K562 (cell line): ENCODE results near the gene USP49. TPM values are rescaled to one million over a fixed set of nuclear protein-coding genes. Genes with fewer than 3 reads are reported as not detected.

ENCODE experiments used
- ATAC-seq: fragments of 200-7000 bp; cut with Tn5 transposase; 3 replicates; pipeline ENCODE4 v1.9.1; 2020; ENCODE audit warnings: moderate library complexity
- Bru-seq: library from RNA; stranded (reverse); fragments of 400-500 nt; gene quantifications from one replicate; lab custom pipeline; 2021; lab: Mats Ljungman, UMichigan
- BruChase-seq, 2 experiments: library from RNA; stranded (reverse); fragments of 400-500 nt; gene quantifications; one replicate each; lab custom pipeline; 2021; lab: Mats Ljungman, UMichigan
- BruUV-seq: library from RNA; stranded (reverse); fragments of 400-500 nt; replicated peaks from 2 replicates; lab custom pipeline; 2021; lab: Mats Ljungman, UMichigan
- CTCF ChIA-PET: fragments of 300-600 bp; formaldehyde crosslinking; extraction: SDS; loops from one replicate; lab custom pipeline; 2021; ENCODE audit warnings: low intra/inter-chr PET ratio; lab: Yijun Ruan, JAX
- POLR2A ChIA-PET: fragments of 300-600, 350-650 bp; sonication (Branson Sonifier 250); formaldehyde crosslinking; extraction: SDS; loops from one replicate; lab custom pipeline; 2021; ENCODE audit warnings: antibody characterized with exemption, inconsistent platforms; lab: Yijun Ruan, JAX
- DNase-seq, 4 experiments: peaks; one replicate each; pipeline versions ENCODE4 v3.0.0 to v3.0.0-alpha.2; 2011 to 2018; ENCODE audit warnings: low spot score in 3 of 4, mixed read lengths in 3 of 4; ENCODE audit errors: extremely low read depth in 1 of 4
- FAIRE-seq: peaks from 2 replicates; lab custom pipeline; 2011; peaks lifted over from hg19 to GRCh38; lab: Jason Lieb, UNC
- H2AFZ ChIP-seq: 2 replicates; pipeline ENCODE4 v1.6.0; 2011; ENCODE audit warnings: low read depth, low read length, control low read depth, inconsistent platforms
- H3K27ac ChIP-seq: fragments of 200-600 bp; 3 replicates; pipeline ENCODE4 v1.8.0; 2011; ENCODE audit warnings: low read depth, mild to moderate bottlenecking, control low read depth, inconsistent platforms, low read length, moderate library complexity, mixed read lengths; ENCODE audit errors: extremely low read depth
- H3K27me3 ChIP-seq, 2 experiments: fragments of 300-600 bp in 1 of 2; 2 replicates in 1 of 2; 3 replicates in 1 of 2; pipeline versions ENCODE4 v1.6.0 to v1.8.0; 2011; ENCODE audit warnings: inconsistent platforms in 2 of 2, low read length in 2 of 2, mild to moderate bottlenecking in 1 of 2, mixed read lengths in 1 of 2, moderate library complexity in 1 of 2; ENCODE audit not compliant: control insufficient read depth in 2 of 2, insufficient read depth in 2 of 2
- H3K36me3 ChIP-seq: fragments of 300-600 bp; 3 replicates; pipeline ENCODE4 v1.8.0; 2011; ENCODE audit warnings: mild to moderate bottlenecking, low read length, inconsistent platforms; ENCODE audit not compliant: control insufficient read depth, insufficient read depth
- H3K4me1 ChIP-seq, 2 experiments: fragments of 200-600 bp in 1 of 2; replicated peaks in 1 of 2; 2 replicates in 1 of 2; 3 replicates in 1 of 2; pipeline versions ENCODE4 v1.5.1 to v1.8.0; 2011; ENCODE audit warnings: inconsistent platforms in 2 of 2, low read length in 2 of 2, mild to moderate bottlenecking in 1 of 2, mixed read lengths in 1 of 2, moderate library complexity in 1 of 2; ENCODE audit not compliant: control insufficient read depth in 2 of 2, insufficient read depth in 2 of 2
- H3K4me2 ChIP-seq: 2 replicates; pipeline ENCODE4 v1.6.1; 2011; ENCODE audit warnings: low read length, control low read depth, inconsistent platforms, mixed read lengths; ENCODE audit not compliant: insufficient read depth
- H3K4me3 ChIP-seq: fragments of 200-600 bp; sonication (generic), shearing (Covaris generic); 2 replicates; pipeline ENCODE4 v1.5.1; 2016; ENCODE audit warnings: control low read depth, inconsistent platforms
- H3K79me2 ChIP-seq: fragments of 200-600 bp; 3 replicates; pipeline ENCODE4 v1.8.0; 2011; ENCODE audit warnings: low read length, inconsistent platforms; ENCODE audit not compliant: control insufficient read depth, insufficient read depth
- H3K9ac ChIP-seq, 2 experiments: 2 replicates each; pipeline versions ENCODE4 v1.6.0 to v1.6.1; 2011; ENCODE audit warnings: low read depth in 2 of 2, low read length in 2 of 2, control low read depth in 1 of 2, inconsistent platforms in 1 of 2, mild to moderate bottlenecking in 1 of 2, mixed read lengths in 1 of 2; ENCODE audit not compliant: insufficient read depth in 1 of 2
- H3K9me1 ChIP-seq: one replicate; pipeline ENCODE4 v1.6.0; 2011; ENCODE audit warnings: inconsistent platforms, mild to moderate bottlenecking, low read length, moderate library complexity; ENCODE audit not compliant: control insufficient read depth, insufficient read depth
- H3K9me3 ChIP-seq: replicated peaks from 2 replicates; pipeline ENCODE4 v1.5.1; 2011; ENCODE audit warnings: low read depth, low read length, inconsistent platforms; ENCODE audit not compliant: control insufficient read depth, insufficient read depth
- H4K20me1 ChIP-seq: replicated peaks from 2 replicates; pipeline ENCODE4 v1.6.1; 2011; ENCODE audit warnings: low read length, inconsistent platforms, mixed read lengths; ENCODE audit not compliant: control insufficient read depth, insufficient read depth
- BRF1 ChIP-seq: IDR thresholded peaks from 3 replicates; pipeline ENCODE4 v1.6.1; 2011; ENCODE audit warnings: borderline replicate concordance, mild to moderate bottlenecking; ENCODE audit not compliant: insufficient read length; ENCODE audit errors: extremely low read depth
- CHCHD3 ChIP-seq: fragments of 250-450 bp; sonication (Bioruptor Pico); IDR thresholded peaks from 2 replicates; pipeline ENCODE4 v2.1.2; 2022; ENCODE audit warnings: mild to moderate bottlenecking
- GATA2 ChIP-seq: sonication (generic); formaldehyde crosslinking; IDR thresholded peaks from 2 replicates; pipeline ENCODE4 v1.4.0; 2020; ENCODE audit warnings: mild to moderate bottlenecking, missing genetic modification reagents
- GATAD2B ChIP-seq: fragments of 450-650 bp; IDR thresholded peaks from 2 replicates; pipeline ENCODE4 v1.6.1; 2017; ENCODE audit warnings: mild to moderate bottlenecking, borderline replicate concordance
- KLF1 ChIP-seq: fragments of 450-650 bp; IDR thresholded peaks from 2 replicates; pipeline ENCODE4 v1.6.1; 2016; ENCODE audit warnings: missing genetic modification characterization, missing compliant biosample characterization
- MED1 ChIP-seq: sonication (generic); formaldehyde crosslinking; IDR thresholded peaks from 2 replicates; pipeline ENCODE4 v1.8.1; 2023; ENCODE audit warnings: missing genetic modification reagents, borderline replicate concordance
- PHTF2 ChIP-seq: fragments of 250-450 bp; sonication (Bioruptor Pico); IDR thresholded peaks from 2 replicates; pipeline ENCODE4 v1.5.0; 2021; ENCODE audit warnings: mild to moderate bottlenecking
- POLR2B ChIP-seq: fragments of 450-650 bp; IDR thresholded peaks from 2 replicates; pipeline ENCODE4 v1.6.1; 2018; ENCODE audit warnings: low read depth; ENCODE audit not compliant: partially characterized antibody
- SNRNP70 ChIP-seq: fragments of 200-400 bp; formaldehyde crosslinking; optimal IDR thresholded peaks from 2 replicates; pipeline ENCODE3; 2017; ENCODE audit warnings: low read depth, low read length
- ZBTB1 ChIP-seq: sonication (generic); formaldehyde crosslinking; IDR thresholded peaks from 2 replicates; pipeline ENCODE4 v1.8.1; 2023; ENCODE audit warnings: missing genetic modification reagents, low read depth, mild to moderate bottlenecking, borderline replicate concordance
- WGBS: fragments of 100-300 bp; shearing (Covaris generic); methylation state at CpG from one replicate; pipeline ENCODE4 v1.1.6; 2016; ENCODE audit warnings: low coverage, mixed read lengths; ENCODE audit not compliant: insufficient coverage; ENCODE audit errors: missing lambda C conversion rate; 5-methylcytosine and 5-hydroxymethylcytosine counted together
- in situ Hi-C: fragments of 300-500 bp; cut with MboI; formaldehyde crosslinking; loops from 4 replicates; pipeline ENCODE4 v1.15.0; 2018; ENCODE audit warnings: inconsistent platforms, mixed read lengths
- intact Hi-C: fragments of 100-400 bp; cut with micrococcal nuclease; formaldehyde crosslinking; loops from 2 replicates; pipeline ENCODE4 v1.14.2; 2022
- long read RNA-seq, 3 experiments: library from polyadenylated mRNA in 2 of 3; library from RNA in 1 of 3; unstranded in 2 of 3; stranded (forward) in 1 of 3; transcript quantifications; one replicate each; pipeline ENCODE4 v2.0.0, GENCODE V29; 2019 to 2022
- polyA minus RNA-seq, 3 experiments: library from RNA; depleted of rRNA, polyadenylated mRNA; stranded (reverse); fragments of >200 nt; gene quantifications; 2 replicates each; pipeline ENCODE4 v1.2.3, GENCODE V29; 2011
- polyA plus RNA-seq, 8 experiments: library from polyadenylated mRNA; depleted of rRNA in 4 of 8; stranded (reverse) in 5 of 8; unstranded in 3 of 8; fragments of >200 nt; fragmentation: Nextera tagmentation in 2 of 8; fragmentation: Illumina TruSeq in 1 of 8; extraction: Ambion mirVana in 2 of 8; extraction: Trizol in 1 of 8; gene quantifications; 2 replicates each; pipeline versions ENCODE4 v1.2.1 to v1.2.3, GENCODE V29; 2011 to 2014; ENCODE audit warnings: inconsistent platforms in 1 of 8, missing spikeins in 1 of 8
- total RNA-seq, 7 experiments: library from RNA; depleted of rRNA in 6 of 7; stranded (reverse); fragments of >200 nt in 6 of 7; fragmentation: Illumina TruSeq in 2 of 7; extraction: Trizol in 2 of 7; gene quantifications; 2 replicates each; pipeline versions ENCODE4 v1.2.1 to v1.2.3, GENCODE V29; 2011 to 2021; ENCODE audit warnings: low replicate concordance in 1 of 7

USP49 gene
- 12.0 and 22.0 TPM in 2 replicates for total RNA-seq (2011; cell fraction: chromatin; rRNA removed; ENCODE audit: low replicate concordance)
- total RNA-seq (2011; cell fraction: nucleolus; rRNA removed): 5.8 and 7.2 TPM in 2 replicates
- total RNA-seq (2011; cell fraction: nucleoplasm; rRNA removed): 14.2 and 27.4 TPM in 2 replicates
- total RNA-seq (2014; rRNA removed) (3.9 and 4.3 TPM in 2 replicates), total RNA-seq (2014; rRNA removed; fragmentation: Illumina TruSeq; extraction: Trizol) (6.5 and 7.3 TPM in 2 replicates), total RNA-seq (2015; rRNA removed; fragmentation: Illumina TruSeq; extraction: Trizol) (4.2 and 4.7 TPM in 2 replicates), total RNA-seq (2021) (6.9 and 9.1 TPM in 2 replicates), polyA plus RNA-seq (2011; rRNA removed) (9.7 and 9.9 TPM in 2 replicates), polyA plus RNA-seq (2014; fragmentation: Illumina TruSeq; extraction: Trizol) (7.7 and 8.5 TPM in 2 replicates), polyA plus RNA-seq (2014; fragmentation: Nextera tagmentation; extraction: Ambion mirVana) (1 to 10 TPM; 1.0 to 1.6 TPM), polyA plus RNA-seq (2014; rRNA removed) (7.8 and 8.3 TPM in 2 replicates), polyA minus RNA-seq (2011; rRNA and poly(A)+ RNA removed) (6.4 and 7.9 TPM in 2 replicates), Bru-seq, nascent RNA (percentile 63 among the genes with signal in this experiment), BruChase-seq, experiment 1, labeled RNA remaining after a 2-hour chase (percentile 65 among the genes with signal in this experiment), BruChase-seq, experiment 2, labeled RNA remaining after a 6-hour chase (percentile 65 among the genes with signal in this experiment)
- polyA plus RNA-seq (2011; cell fraction: cytosol; rRNA removed): 6.0 and 6.7 TPM in 2 replicates
- polyA plus RNA-seq (2011; cell fraction: nucleus; rRNA removed): 16.2 and 20.3 TPM in 2 replicates
- polyA plus RNA-seq (2012): 5.9 and 6.9 TPM in 2 replicates
- 3.2 and 3.8 TPM in 2 replicates for polyA minus RNA-seq (2011; cell fraction: cytosol; rRNA and poly(A)+ RNA removed)
- polyA minus RNA-seq (2011; cell fraction: nucleus; rRNA and poly(A)+ RNA removed): 7.0 and 9.3 TPM in 2 replicates
- long read RNA-seq, experiment 1, partial matches to known transcripts: 2 of 19 reads
- long read RNA-seq, experiment 1, other reads (novel, unspliced or antisense): 16 of 19 reads
- long read RNA-seq, experiment 2, partial matches to known transcripts: 0 of 4 reads
- long read RNA-seq, experiment 2, other reads (novel, unspliced or antisense): 4 of 4 reads
- long read RNA-seq, experiment 3: 0 reads

DNA sequence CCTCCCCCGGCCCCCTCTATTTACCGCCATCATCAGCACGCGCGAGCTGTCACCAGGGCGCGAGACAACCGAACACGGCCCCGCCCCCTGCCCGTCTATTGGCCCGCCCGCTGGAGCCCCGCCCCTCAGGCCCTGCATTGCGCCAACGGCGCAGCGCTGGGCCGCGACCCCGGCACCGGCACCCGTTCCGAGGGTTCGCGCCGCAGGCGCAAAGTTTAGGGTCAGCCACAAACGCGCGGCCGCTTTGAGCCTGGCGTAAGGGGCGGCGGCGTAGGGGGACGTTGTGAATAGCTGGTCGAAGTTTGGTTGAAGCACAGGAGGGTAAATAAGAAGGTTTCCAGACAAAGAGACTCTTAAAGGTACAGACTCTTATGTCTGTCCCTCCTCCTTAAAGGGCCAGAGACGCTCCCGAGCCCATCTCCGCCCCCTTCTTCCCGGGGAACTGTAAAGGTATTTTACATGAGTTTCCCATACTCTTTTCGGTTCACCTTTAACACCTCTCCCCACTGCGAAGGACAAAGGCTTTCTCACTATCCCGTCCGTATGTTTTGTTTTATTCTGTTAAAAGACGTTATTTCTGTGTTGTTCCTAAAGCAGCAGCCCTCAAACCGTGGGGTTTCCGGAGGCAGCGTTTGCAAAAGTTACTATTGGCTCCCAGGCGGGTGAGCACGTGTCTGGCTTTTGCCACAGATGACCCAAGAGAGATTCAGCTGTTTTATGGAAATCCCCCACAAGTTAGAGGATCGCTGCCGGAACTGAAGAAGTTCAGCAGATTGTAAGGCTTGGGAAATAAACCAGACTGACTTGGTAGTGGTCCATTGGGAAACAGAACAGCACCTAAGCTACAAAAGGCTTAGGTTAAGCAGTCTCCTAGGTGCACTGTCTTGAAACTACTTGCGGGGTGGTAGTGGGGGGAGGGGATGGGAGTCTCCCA, at the start of gene USP49:
TSS of gene USP49 (minus strand) at position 76 of the 934 bp plus-strand sequence. CDS start 88,392 bp downstream, outside the sequence.
- H4K20me1 ChIP-seq: no peaks in the 10 kb centered on the region; the same call in 1 of the 2 replicates
- no peaks in the 10 kb centered on the region for H3K27me3 ChIP-seq
- ATAC-seq (peak; percentile 96), DNase-seq (peak; percentile 97 to 98 (median 98)), FAIRE-seq (peak; percentile 92)
- in situ Hi-C loops: no loop called here
- H3K4me3 ChIP-seq: peak within 1 kb of the TSS; percentile 56
- H3K9me3 ChIP-seq: no peaks in the 10 kb centered on the region
- ChIA-PET CTCF (no interaction called here), POLR2A (interaction anchor here (0.7 to 2.2 kb wide), 7 partner anchors 10 to 273 kb away, joined by 3 to 9 read pairs (median 4); partner anchors contain the start of genes BYSL and MED20)
- H2AFZ ChIP-seq: peak within 1 kb of the TSS; percentile 86
- intact Hi-C loops: loop anchor here (1.0 to 2.0 kb wide), 3 partner anchors 49 to 149 kb away; partner anchors contain the start of gene TOMM6
- peaks cover 8 to 11% of the 10 kb centered on the region in 2 experiments for H3K4me1 ChIP-seq
- H3K36me3 ChIP-seq: no peaks in the 10 kb centered on the region
- H3K4me2 ChIP-seq: peak within 1 kb of the TSS; percentile 96
- H3K9ac ChIP-seq: peak within 1 kb of the TSS; percentile 78 to 91
- H3K9me1 ChIP-seq: no peaks in the 10 kb centered on the region
- H3K27ac ChIP-seq: peak within 1 kb of the TSS; percentile 79
- BruUV-seq: TSS peak; percentile 89
- 1% methylated on average over 41 of the region's 55 CpGs for WGBS
- peaks cover 9% of the 10 kb centered on the region; the same call in 2 of the 3 replicates for H3K79me2 ChIP-seq
- peak; percentile 82 for TF ChIP-seq POLR2B
- no peak for TF ChIP-seq GATA2
- TF ChIP-seq PHTF2: no peak
- no peak for TF ChIP-seq BRF1
- no peak for TF ChIP-seq CHCHD3 (CRISPR knock-in tag)
- no peak for TF ChIP-seq GATAD2B
- no peak for TF ChIP-seq SNRNP70
- TF ChIP-seq KLF1 (tag): no peak
- no peak for TF ChIP-seq ZBTB1 (CRISPR knock-in tag)
- TF ChIP-seq MED1: no peak
